ENCODE results near the gene MTA1.

Gene MTA1

DNA sequence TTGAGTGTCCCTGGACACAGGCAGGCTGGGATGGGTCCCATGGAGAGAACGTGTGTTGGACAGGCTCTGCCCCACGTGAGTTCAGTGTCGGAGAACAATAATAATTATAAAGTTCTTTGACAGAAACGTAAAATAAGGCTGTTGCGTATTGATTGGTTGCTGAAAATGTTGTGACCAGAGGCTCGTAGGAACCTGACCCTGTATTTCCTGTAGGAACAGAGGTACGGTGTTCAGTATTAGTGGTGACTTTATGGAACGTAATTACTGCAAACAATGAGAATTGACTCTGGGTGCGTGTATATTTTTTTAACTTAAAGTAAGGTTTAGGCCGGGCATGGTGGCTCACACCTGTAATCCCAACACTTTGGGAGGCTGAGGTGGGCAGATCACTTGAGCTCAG is 7.8 kb downstream of the MTA1 start:
- DNase-seq: no peak
- Histone ChIP-seq H3K9me2 (replicated peaks; ENCODE audit: insufficient read depth, low read length) (no peaks in the 10 kb centered on the region), H4K20me1 (ENCODE audit: insufficient read depth, low read length) (no peaks in the 10 kb centered on the region), H3F3A (ENCODE audit: insufficient read depth, low read length) (no peaks in the 10 kb centered on the region), H3K27me3 (replicated peaks; ENCODE audit: insufficient read depth, low read length) (no peaks in the 10 kb centered on the region), H3K4me2 (ENCODE audit: low read depth, low read length) (no peak overlapping the region), H3K79me2 (ENCODE audit: low read length) (peaks cover 18% of the 10 kb centered on the region), H3K4me1 (ENCODE audit: low read length) (no peaks in the 10 kb centered on the region), H3K9me3 (replicated peaks; ENCODE audit: insufficient read depth, low read length) (no peaks in the 10 kb centered on the region), H2AFZ (ENCODE audit: low read length) (no peak overlapping the region), H3K9ac (ENCODE audit: low read length) (no peak overlapping the region), H3K27ac (ENCODE audit: low read length) (no peak overlapping the region), H3K4me3 (ENCODE audit: low read length) (no peak overlapping the region), H3K36me3 (replicated peaks; ENCODE audit: insufficient read depth, low read length) (no peaks in the 10 kb centered on the region)
- TF ChIP-seq EZH2 (optimal IDR thresholded peaks at IDR 0.05; ENCODE audit: low read depth, low read length): no peak
- no peak for TF ChIP-seq CTCF (IDR thresholded peaks at IDR 0.05; ENCODE audit: low read length)
- no peak for TF ChIP-seq EZH2phosphoT487 (IDR thresholded peaks at IDR 0.05; ENCODE audit: low read length)

DNA sequence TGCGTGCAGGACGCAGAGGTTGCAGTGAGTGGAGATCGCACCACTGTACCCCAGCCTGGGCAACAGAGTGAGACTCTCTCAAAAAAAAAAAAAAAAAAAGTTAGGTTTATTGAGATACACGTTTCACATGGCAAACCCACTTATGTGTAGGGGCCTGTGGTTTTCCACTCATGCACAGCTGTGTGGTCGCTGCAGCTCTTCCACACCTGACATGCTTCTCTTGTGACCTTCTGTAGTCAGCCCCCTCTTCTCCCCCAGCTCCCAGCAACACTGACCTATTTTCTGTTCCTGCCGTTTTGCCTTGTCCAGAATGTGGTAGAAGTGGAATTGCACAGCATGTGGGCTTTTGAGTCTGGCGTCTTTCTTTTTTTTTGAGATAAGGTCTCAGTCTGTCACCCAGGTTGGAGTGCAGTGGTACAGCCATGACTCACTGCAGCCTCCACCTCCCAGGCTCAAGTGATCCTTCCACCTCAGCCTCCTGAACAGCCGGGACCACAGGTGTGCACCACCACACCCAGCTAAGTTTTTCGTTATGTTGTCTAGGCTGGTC is 8.4 kb downstream of the MTA1 start:
- H3K9me3 ChIP-seq (replicated peaks; ENCODE audit: insufficient read depth, low read length): no peaks in the 10 kb centered on the region
- no peaks in the 10 kb centered on the region for H3F3A ChIP-seq (ENCODE audit: insufficient read depth, low read length)
- H2AFZ ChIP-seq (ENCODE audit: low read length): no peak overlapping the region
- no peak overlapping the region for H3K27ac ChIP-seq (ENCODE audit: low read length)
- DNase-seq: no peak
- peaks cover 12% of the 10 kb centered on the region for H3K79me2 ChIP-seq (ENCODE audit: low read length)
- no peaks in the 10 kb centered on the region for H3K4me1 ChIP-seq (ENCODE audit: low read length)
- no peaks in the 10 kb centered on the region for H3K36me3 ChIP-seq (replicated peaks; ENCODE audit: insufficient read depth, low read length)
- H3K4me2 ChIP-seq (ENCODE audit: low read depth, low read length): no peak overlapping the region
- H3K4me3 ChIP-seq (ENCODE audit: low read length): no peak overlapping the region
- H3K9ac ChIP-seq (ENCODE audit: low read length): no peak overlapping the region
- TF ChIP-seq EZH2 (optimal IDR thresholded peaks at IDR 0.05; ENCODE audit: low read depth, low read length) (no peak), CTCF (IDR thresholded peaks at IDR 0.05; ENCODE audit: low read length) (no peak), EZH2phosphoT487 (IDR thresholded peaks at IDR 0.05; ENCODE audit: low read length) (no peak)
- no peaks in the 10 kb centered on the region for H4K20me1 ChIP-seq (ENCODE audit: insufficient read depth, low read length)
- no peaks in the 10 kb centered on the region for H3K27me3 ChIP-seq (replicated peaks; ENCODE audit: insufficient read depth, low read length)
- no peaks in the 10 kb centered on the region for H3K9me2 ChIP-seq (replicated peaks; ENCODE audit: insufficient read depth, low read length)

GRCh38 chr14:105430042-105430441 is 10.4 kb downstream of the MTA1 start:
- H3K27ac ChIP-seq (ENCODE audit: low read length): no peak overlapping the region
- TF ChIP-seq EZH2phosphoT487 (IDR thresholded peaks at IDR 0.05; ENCODE audit: low read length): no peak
- TF ChIP-seq CTCF (IDR thresholded peaks at IDR 0.05; ENCODE audit: low read length): no peak
- no peak for TF ChIP-seq EZH2 (optimal IDR thresholded peaks at IDR 0.05; ENCODE audit: low read depth, low read length)
- DNase-seq: no peak
- H3K79me2 ChIP-seq (ENCODE audit: low read length): peaks cover 13% of the 10 kb centered on the region
- H3K9me2 ChIP-seq (replicated peaks; ENCODE audit: insufficient read depth, low read length): no peaks in the 10 kb centered on the region
- no peaks in the 10 kb centered on the region for H3K36me3 ChIP-seq (replicated peaks; ENCODE audit: insufficient read depth, low read length)
- no peaks in the 10 kb centered on the region for H3K27me3 ChIP-seq (replicated peaks; ENCODE audit: insufficient read depth, low read length)
- no peak overlapping the region for H3K4me3 ChIP-seq (ENCODE audit: low read length)
- H3K4me2 ChIP-seq (ENCODE audit: low read depth, low read length): no peak overlapping the region
- no peaks in the 10 kb centered on the region for H3F3A ChIP-seq (ENCODE audit: insufficient read depth, low read length)
- H4K20me1 ChIP-seq (ENCODE audit: insufficient read depth, low read length): no peaks in the 10 kb centered on the region
- H2AFZ ChIP-seq (ENCODE audit: low read length): no peak overlapping the region
- no peaks in the 10 kb centered on the region for H3K9me3 ChIP-seq (replicated peaks; ENCODE audit: insufficient read depth, low read length)
- H3K4me1 ChIP-seq (ENCODE audit: low read length): no peaks in the 10 kb centered on the region
- no peak overlapping the region for H3K9ac ChIP-seq (ENCODE audit: low read length)

All from MM.1S (cell line).